K562 (cell line): ENCODE measurements around the gene KLHL22. TPM values are rescaled to one million over a fixed set of nuclear protein-coding genes. Genes with fewer than 3 reads are reported as not detected.

Experiments
- ATAC-seq: fragments of 200-7000 bp; cut with Tn5 transposase; 3 replicates; pipeline ENCODE4 v1.9.1; 2020; ENCODE audit warnings: moderate library complexity
- BruUV-seq: library from RNA; stranded (reverse); fragments of 400-500 nt; replicated peaks from 2 replicates; lab custom pipeline; 2021; lab: Mats Ljungman, UMichigan
- CTCF ChIA-PET: fragments of 300-600 bp; formaldehyde crosslinking; extraction: SDS; loops from one replicate; lab custom pipeline; 2021; ENCODE audit warnings: low intra/inter-chr PET ratio; lab: Yijun Ruan, JAX
- POLR2A ChIA-PET: fragments of 300-600, 350-650 bp; sonication (Branson Sonifier 250); formaldehyde crosslinking; extraction: SDS; loops from one replicate; lab custom pipeline; 2021; ENCODE audit warnings: antibody characterized with exemption, inconsistent platforms; lab: Yijun Ruan, JAX
- DNase-seq, 4 experiments: peaks; one replicate each; pipeline versions ENCODE4 v3.0.0 to v3.0.0-alpha.2; 2011 to 2018; ENCODE audit warnings: low spot score in 3 of 4, mixed read lengths in 3 of 4; ENCODE audit errors: extremely low read depth in 1 of 4
- FAIRE-seq: peaks from 2 replicates; lab custom pipeline; 2011; peaks lifted over from hg19 to GRCh38; lab: Jason Lieb, UNC
- H2AFZ ChIP-seq: 2 replicates; pipeline ENCODE4 v1.6.0; 2011; ENCODE audit warnings: low read depth, low read length, control low read depth, inconsistent platforms
- H3K27ac ChIP-seq: fragments of 200-600 bp; 3 replicates; pipeline ENCODE4 v1.8.0; 2011; ENCODE audit warnings: low read depth, mild to moderate bottlenecking, control low read depth, inconsistent platforms, low read length, moderate library complexity, mixed read lengths; ENCODE audit errors: extremely low read depth
- H3K27me3 ChIP-seq, 2 experiments: fragments of 300-600 bp in 1 of 2; 2 replicates in 1 of 2; 3 replicates in 1 of 2; pipeline versions ENCODE4 v1.6.0 to v1.8.0; 2011; ENCODE audit warnings: inconsistent platforms in 2 of 2, low read length in 2 of 2, mild to moderate bottlenecking in 1 of 2, mixed read lengths in 1 of 2, moderate library complexity in 1 of 2; ENCODE audit not compliant: control insufficient read depth in 2 of 2, insufficient read depth in 2 of 2
- H3K36me3 ChIP-seq: fragments of 300-600 bp; 3 replicates; pipeline ENCODE4 v1.8.0; 2011; ENCODE audit warnings: mild to moderate bottlenecking, low read length, inconsistent platforms; ENCODE audit not compliant: control insufficient read depth, insufficient read depth
- H3K4me1 ChIP-seq, 2 experiments: fragments of 200-600 bp in 1 of 2; replicated peaks in 1 of 2; 2 replicates in 1 of 2; 3 replicates in 1 of 2; pipeline versions ENCODE4 v1.5.1 to v1.8.0; 2011; ENCODE audit warnings: inconsistent platforms in 2 of 2, low read length in 2 of 2, mild to moderate bottlenecking in 1 of 2, mixed read lengths in 1 of 2, moderate library complexity in 1 of 2; ENCODE audit not compliant: control insufficient read depth in 2 of 2, insufficient read depth in 2 of 2
- H3K4me2 ChIP-seq: 2 replicates; pipeline ENCODE4 v1.6.1; 2011; ENCODE audit warnings: low read length, control low read depth, inconsistent platforms, mixed read lengths; ENCODE audit not compliant: insufficient read depth
- H3K4me3 ChIP-seq: fragments of 200-600 bp; sonication (generic), shearing (Covaris generic); 2 replicates; pipeline ENCODE4 v1.5.1; 2016; ENCODE audit warnings: control low read depth, inconsistent platforms
- H3K79me2 ChIP-seq: fragments of 200-600 bp; 3 replicates; pipeline ENCODE4 v1.8.0; 2011; ENCODE audit warnings: low read length, inconsistent platforms; ENCODE audit not compliant: control insufficient read depth, insufficient read depth
- H3K9ac ChIP-seq, 2 experiments: 2 replicates each; pipeline versions ENCODE4 v1.6.0 to v1.6.1; 2011; ENCODE audit warnings: low read depth in 2 of 2, low read length in 2 of 2, control low read depth in 1 of 2, inconsistent platforms in 1 of 2, mild to moderate bottlenecking in 1 of 2, mixed read lengths in 1 of 2; ENCODE audit not compliant: insufficient read depth in 1 of 2
- H3K9me1 ChIP-seq: one replicate; pipeline ENCODE4 v1.6.0; 2011; ENCODE audit warnings: inconsistent platforms, mild to moderate bottlenecking, low read length, moderate library complexity; ENCODE audit not compliant: control insufficient read depth, insufficient read depth
- H3K9me3 ChIP-seq: replicated peaks from 2 replicates; pipeline ENCODE4 v1.5.1; 2011; ENCODE audit warnings: low read depth, low read length, inconsistent platforms; ENCODE audit not compliant: control insufficient read depth, insufficient read depth
- H4K20me1 ChIP-seq: replicated peaks from 2 replicates; pipeline ENCODE4 v1.6.1; 2011; ENCODE audit warnings: low read length, inconsistent platforms, mixed read lengths; ENCODE audit not compliant: control insufficient read depth, insufficient read depth
- DPF2 ChIP-seq: fragments of 450-650 bp; IDR thresholded peaks from 2 replicates; pipeline ENCODE4 v1.6.1; 2016
- ILF3 ChIP-seq: fragments of 450-650 bp; IDR thresholded peaks from 2 replicates; pipeline ENCODE4 v1.6.1; 2018; ENCODE audit warnings: antibody characterized with exemption, mild to moderate bottlenecking, moderate library complexity, borderline replicate concordance
- KLF10 ChIP-seq: fragments of 250-450 bp; sonication (Bioruptor Pico); IDR thresholded peaks from 2 replicates; pipeline ENCODE4 v1.6.1; 2021; ENCODE audit warnings: matching md5 sums
- PPARD ChIP-seq: fragments of 250-450 bp; sonication (Bioruptor Pico); IDR thresholded peaks from 2 replicates; pipeline ENCODE4 v1.8.0; 2022; ENCODE audit warnings: inconsistent platforms, mild to moderate bottlenecking, moderate library complexity
- STAT5A ChIP-seq: IDR thresholded peaks from 2 replicates; pipeline ENCODE4 v1.6.1; 2012; ENCODE audit warnings: low read length, inconsistent platforms, borderline replicate concordance
- ZC3H4 ChIP-seq: sonication (generic); formaldehyde crosslinking; IDR thresholded peaks from 2 replicates; pipeline ENCODE4 v1.9.0; 2021; ENCODE audit warnings: missing genetic modification reagents, borderline replicate concordance
- WGBS: fragments of 100-300 bp; shearing (Covaris generic); methylation state at CpG from one replicate; pipeline ENCODE4 v1.1.6; 2016; ENCODE audit warnings: low coverage, mixed read lengths; ENCODE audit not compliant: insufficient coverage; ENCODE audit errors: missing lambda C conversion rate; 5-methylcytosine and 5-hydroxymethylcytosine counted together
- in situ Hi-C: fragments of 300-500 bp; cut with MboI; formaldehyde crosslinking; loops from 4 replicates; pipeline ENCODE4 v1.15.0; 2018; ENCODE audit warnings: inconsistent platforms, mixed read lengths
- intact Hi-C: fragments of 100-400 bp; cut with micrococcal nuclease; formaldehyde crosslinking; loops from 2 replicates; pipeline ENCODE4 v1.14.2; 2022
- polyA plus RNA-seq, 8 experiments: library from polyadenylated mRNA; depleted of rRNA in 4 of 8; stranded (reverse) in 5 of 8; unstranded in 3 of 8; fragments of >200 nt; fragmentation: Nextera tagmentation in 2 of 8; fragmentation: Illumina TruSeq in 1 of 8; extraction: Ambion mirVana in 2 of 8; extraction: Trizol in 1 of 8; gene quantifications; 2 replicates each; pipeline versions ENCODE4 v1.2.1 to v1.2.3, GENCODE V29; 2011 to 2014; ENCODE audit warnings: inconsistent platforms in 1 of 8, missing spikeins in 1 of 8
- total RNA-seq, 7 experiments: library from RNA; depleted of rRNA in 6 of 7; stranded (reverse); fragments of >200 nt in 6 of 7; fragmentation: Illumina TruSeq in 2 of 7; extraction: Trizol in 2 of 7; gene quantifications; 2 replicates each; pipeline versions ENCODE4 v1.2.1 to v1.2.3, GENCODE V29; 2011 to 2021; ENCODE audit warnings: low replicate concordance in 1 of 7
- TF ChIP-seq, protein P1 (sequence below): fragments of 250-450 bp; sonication (Bioruptor Pico); IDR thresholded peaks from 2 replicates; pipeline ENCODE4 v1.8.0; 2022; ENCODE audit warnings: moderate library complexity, mild to moderate bottlenecking, inconsistent platforms
- TF ChIP-seq, protein P2 (sequence below), 2 experiments: fragments of 450-650 bp; formaldehyde crosslinking in 1 of 2; IDR thresholded peaks; 2 replicates each; pipeline versions ENCODE4 v1.4.0 to v1.6.1; 2014 to 2020; ENCODE audit warnings: mild to moderate bottlenecking in 2 of 2, borderline replicate concordance in 1 of 2, low read depth in 1 of 2
- TF ChIP-seq, protein P3 (sequence below): fragments of 150-350 bp; conservative IDR thresholded peaks from 2 replicates; pipeline ENCODE4 v1.6.1; 2014; ENCODE audit warnings: low read length

KLHL22 gene
- total and polyA plus RNA-seq, 9 of the 15 experiments (the other 6 are each of a cell fraction or from before 2014, with no cell fraction given): 1.3 to 25.6 (median 15.2) TPM

DNA sequence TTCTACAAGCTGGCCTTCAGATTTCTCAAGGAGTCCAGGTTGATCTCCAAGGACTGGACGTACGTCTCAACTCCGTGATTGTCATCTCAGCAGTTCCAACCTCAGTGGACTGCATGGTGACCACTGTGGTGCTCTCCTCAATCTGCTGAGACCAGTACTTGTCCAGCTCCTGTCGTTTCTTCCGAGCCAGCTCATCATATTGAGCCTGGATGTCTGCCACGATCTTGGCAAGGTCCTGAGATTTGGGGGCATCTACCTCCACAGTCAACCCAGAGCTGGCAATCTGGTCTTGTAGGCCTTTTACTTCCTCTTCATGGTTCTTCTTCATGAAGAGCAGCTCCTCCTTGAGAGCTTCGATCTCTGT, 12.5 kb downstream of the KLHL22 start (continued):
- TF ChIP-seq, protein P1, sequence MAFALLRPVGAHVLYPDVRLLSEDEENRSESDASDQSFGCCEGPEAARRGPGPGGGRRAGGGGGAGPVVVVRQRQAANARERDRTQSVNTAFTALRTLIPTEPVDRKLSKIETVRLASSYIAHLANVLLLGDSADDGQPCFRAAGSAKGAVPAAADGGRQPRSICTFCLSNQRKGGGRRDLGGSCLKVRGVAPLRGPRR: peak; percentile 65; the same call in 1 of the 2 replicates

DNA sequence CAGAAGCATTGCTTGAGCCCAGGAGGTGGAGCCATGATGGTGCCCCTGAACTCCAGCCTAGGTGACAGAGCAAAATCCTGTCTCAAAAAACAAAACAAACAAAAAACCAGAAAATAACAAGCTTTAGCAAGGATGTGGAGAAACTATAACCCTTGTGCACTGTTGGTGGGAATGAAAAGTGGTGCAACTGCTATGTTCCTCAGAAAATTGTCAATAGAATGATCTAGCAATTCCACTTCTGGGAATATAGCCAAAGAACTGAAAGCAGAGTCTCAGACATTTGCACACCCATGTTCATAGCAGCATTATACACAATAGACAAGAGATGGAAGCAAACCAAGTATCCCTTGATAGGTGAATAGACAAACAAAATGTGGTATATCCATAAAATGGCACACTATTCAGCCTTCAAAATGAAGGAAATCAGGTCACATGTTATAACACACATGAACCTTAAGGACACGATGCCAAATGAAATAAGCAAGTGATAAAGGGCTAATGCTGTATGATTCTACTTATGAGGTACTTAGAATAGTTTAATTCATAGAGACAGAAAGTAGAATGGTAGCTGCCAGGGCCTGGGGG, 15.9 kb downstream of the KLHL22 start:
- FAIRE-seq (no peak), DNase-seq (no peak), ATAC-seq (0 out of 3 replicates have a peak, but pooled peaks have one; percentile 15)
- Histone ChIP-seq H3K9me3 (no peaks in the 10 kb centered on the region), H3K9me1 (peaks cover 5% of the 10 kb centered on the region), H3K27me3 (no peaks in the 10 kb centered on the region), H3K4me1 (peaks cover 5 to 6% of the 10 kb centered on the region in 2 experiments; a peak in 4 of 5 replicates), H4K20me1 (0 out of 2 replicates have a peak, but pooled peaks cover 2% of the 10 kb centered on the region), H2AFZ (no peak overlapping the region), H3K4me3 (no peak overlapping the region), H3K4me2 (no peak overlapping the region), H3K36me3 (no peaks in the 10 kb centered on the region), H3K79me2 (no peaks in the 10 kb centered on the region), H3K9ac (no peak overlapping the region), H3K27ac (no peak overlapping the region)
- no TSS peak for BruUV-seq
- intact Hi-C loops: no loop called here
- WGBS: 44% methylated on average over 1 of the region's 1 CpG
- CTCF ChIA-PET: interaction anchor here (0.5 to 0.6 kb wide), 2 partner anchors 18 to 157 kb away, joined by 3 to 5 read pairs; no protein-coding TSS in a partner anchor
- POLR2A ChIA-PET: interaction anchor here (0.7 to 9.2 kb wide), 3 partner anchors 10 to 13 kb away, joined by 3 to 74 read pairs (median 4); partner anchors contain the start of gene KLHL22
- in situ Hi-C loops: no loop called here
- TF ChIP-seq KLF10 (no peak), ZC3H4 (CRISPR knock-in tag) (no peak), STAT5A (no peak), PPARD (no peak), DPF2 (peak; percentile 53; the same call in 1 of the 2 replicates), ILF3 (no peak)
- TF ChIP-seq, protein P2, sequence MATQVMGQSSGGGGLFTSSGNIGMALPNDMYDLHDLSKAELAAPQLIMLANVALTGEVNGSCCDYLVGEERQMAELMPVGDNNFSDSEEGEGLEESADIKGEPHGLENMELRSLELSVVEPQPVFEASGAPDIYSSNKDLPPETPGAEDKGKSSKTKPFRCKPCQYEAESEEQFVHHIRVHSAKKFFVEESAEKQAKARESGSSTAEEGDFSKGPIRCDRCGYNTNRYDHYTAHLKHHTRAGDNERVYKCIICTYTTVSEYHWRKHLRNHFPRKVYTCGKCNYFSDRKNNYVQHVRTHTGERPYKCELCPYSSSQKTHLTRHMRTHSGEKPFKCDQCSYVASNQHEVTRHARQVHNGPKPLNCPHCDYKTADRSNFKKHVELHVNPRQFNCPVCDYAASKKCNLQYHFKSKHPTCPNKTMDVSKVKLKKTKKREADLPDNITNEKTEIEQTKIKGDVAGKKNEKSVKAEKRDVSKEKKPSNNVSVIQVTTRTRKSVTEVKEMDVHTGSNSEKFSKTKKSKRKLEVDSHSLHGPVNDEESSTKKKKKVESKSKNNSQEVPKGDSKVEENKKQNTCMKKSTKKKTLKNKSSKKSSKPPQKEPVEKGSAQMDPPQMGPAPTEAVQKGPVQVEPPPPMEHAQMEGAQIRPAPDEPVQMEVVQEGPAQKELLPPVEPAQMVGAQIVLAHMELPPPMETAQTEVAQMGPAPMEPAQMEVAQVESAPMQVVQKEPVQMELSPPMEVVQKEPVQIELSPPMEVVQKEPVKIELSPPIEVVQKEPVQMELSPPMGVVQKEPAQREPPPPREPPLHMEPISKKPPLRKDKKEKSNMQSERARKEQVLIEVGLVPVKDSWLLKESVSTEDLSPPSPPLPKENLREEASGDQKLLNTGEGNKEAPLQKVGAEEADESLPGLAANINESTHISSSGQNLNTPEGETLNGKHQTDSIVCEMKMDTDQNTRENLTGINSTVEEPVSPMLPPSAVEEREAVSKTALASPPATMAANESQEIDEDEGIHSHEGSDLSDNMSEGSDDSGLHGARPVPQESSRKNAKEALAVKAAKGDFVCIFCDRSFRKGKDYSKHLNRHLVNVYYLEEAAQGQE (IDR thresholded peaks at IDR 0.05; ENCODE audit: borderline replicate concordance): no peak
- TF ChIP-seq, protein P2 (CRISPR knock-in tag; IDR thresholded peaks at IDR 0.05; ENCODE audit: low read depth): no peak
- TF ChIP-seq, protein P3, sequence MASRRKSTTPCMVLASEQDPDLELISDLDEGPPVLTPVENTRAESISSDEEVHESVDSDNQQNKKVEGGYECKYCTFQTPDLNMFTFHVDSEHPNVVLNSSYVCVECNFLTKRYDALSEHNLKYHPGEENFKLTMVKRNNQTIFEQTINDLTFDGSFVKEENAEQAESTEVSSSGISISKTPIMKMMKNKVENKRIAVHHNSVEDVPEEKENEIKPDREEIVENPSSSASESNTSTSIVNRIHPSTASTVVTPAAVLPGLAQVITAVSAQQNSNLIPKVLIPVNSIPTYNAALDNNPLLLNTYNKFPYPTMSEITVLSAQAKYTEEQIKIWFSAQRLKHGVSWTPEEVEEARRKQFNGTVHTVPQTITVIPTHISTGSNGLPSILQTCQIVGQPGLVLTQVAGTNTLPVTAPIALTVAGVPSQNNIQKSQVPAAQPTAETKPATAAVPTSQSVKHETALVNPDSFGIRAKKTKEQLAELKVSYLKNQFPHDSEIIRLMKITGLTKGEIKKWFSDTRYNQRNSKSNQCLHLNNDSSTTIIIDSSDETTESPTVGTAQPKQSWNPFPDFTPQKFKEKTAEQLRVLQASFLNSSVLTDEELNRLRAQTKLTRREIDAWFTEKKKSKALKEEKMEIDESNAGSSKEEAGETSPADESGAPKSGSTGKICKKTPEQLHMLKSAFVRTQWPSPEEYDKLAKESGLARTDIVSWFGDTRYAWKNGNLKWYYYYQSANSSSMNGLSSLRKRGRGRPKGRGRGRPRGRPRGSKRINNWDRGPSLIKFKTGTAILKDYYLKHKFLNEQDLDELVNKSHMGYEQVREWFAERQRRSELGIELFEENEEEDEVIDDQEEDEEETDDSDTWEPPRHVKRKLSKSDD: no peak
